B cell (primary cell): Measurements from ENCODE around the gene ZNF574.

Experiments
- CTCF ChIP-seq: fragments of 200-600 bp; IDR thresholded peaks from one replicate; pipeline ENCODE4 v1.8.0; 2022; ENCODE audit warnings: antibody characterized with exemption, mild to moderate bottlenecking
- EZH2 ChIP-seq: IDR thresholded peaks from 2 replicates; pipeline ENCODE4 v1.6.1; 2012; ENCODE audit warnings: borderline replicate concordance, low read depth, mild to moderate bottlenecking, moderate library complexity, low read length; ENCODE audit not compliant: insufficient read depth, poor library complexity, severe bottlenecking

DNA sequence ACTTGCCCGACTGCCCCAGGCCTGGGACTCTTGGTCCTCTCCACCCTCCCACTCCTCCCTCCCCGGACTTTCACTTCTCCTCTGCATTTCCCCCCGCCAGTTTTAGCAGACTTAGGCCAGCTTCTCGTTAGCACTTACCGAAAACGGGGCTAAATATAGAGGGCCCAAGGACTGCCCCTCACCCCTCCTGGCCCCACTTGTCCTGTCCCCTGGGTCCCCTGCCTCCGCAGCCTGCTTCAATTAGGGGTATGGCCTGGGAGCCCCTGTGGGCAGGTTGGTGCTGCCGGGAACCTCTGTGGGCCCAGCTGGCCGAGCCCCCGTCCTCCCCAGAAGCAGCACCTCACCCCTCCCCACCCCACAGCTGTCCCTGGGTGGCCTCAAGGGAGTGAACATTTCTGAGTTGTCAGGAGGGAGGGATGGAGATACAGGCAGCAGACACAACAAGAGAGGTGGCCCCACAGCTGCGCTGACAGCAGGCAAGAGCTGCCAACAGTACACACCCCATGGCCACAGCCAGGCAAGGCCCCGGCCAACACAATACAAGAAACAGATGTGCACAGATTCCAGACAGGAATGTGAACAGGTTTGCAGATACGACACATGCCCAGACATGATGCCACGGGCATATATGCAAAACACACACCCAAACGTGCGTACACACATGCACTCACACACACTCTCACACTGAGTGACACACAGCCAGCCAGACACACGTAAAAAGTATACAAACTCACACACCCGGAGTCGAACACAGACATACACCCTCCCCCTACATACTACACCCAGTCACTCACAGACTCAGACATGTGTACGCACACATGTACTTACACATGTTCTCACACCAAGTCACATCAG lies 53.7 kb downstream of the ZNF574 start:
- no peak for TF ChIP-seq EZH2
- no peak for TF ChIP-seq CTCF
